ENCODE results near the gene SENP7.

SENP7 gene

GRCh38 chr3:101362406-101362805 is 150.6 kb downstream of the SENP7 start:
- in situ Hi-C loops (cut with MboI; ENCODE audit: low sequenced_read_pairs, unreplicated experiment), result no loop called here
- DNase-seq (ENCODE audit: low spot score), result no peak
- TF ChIP-seq, protein P1, sequence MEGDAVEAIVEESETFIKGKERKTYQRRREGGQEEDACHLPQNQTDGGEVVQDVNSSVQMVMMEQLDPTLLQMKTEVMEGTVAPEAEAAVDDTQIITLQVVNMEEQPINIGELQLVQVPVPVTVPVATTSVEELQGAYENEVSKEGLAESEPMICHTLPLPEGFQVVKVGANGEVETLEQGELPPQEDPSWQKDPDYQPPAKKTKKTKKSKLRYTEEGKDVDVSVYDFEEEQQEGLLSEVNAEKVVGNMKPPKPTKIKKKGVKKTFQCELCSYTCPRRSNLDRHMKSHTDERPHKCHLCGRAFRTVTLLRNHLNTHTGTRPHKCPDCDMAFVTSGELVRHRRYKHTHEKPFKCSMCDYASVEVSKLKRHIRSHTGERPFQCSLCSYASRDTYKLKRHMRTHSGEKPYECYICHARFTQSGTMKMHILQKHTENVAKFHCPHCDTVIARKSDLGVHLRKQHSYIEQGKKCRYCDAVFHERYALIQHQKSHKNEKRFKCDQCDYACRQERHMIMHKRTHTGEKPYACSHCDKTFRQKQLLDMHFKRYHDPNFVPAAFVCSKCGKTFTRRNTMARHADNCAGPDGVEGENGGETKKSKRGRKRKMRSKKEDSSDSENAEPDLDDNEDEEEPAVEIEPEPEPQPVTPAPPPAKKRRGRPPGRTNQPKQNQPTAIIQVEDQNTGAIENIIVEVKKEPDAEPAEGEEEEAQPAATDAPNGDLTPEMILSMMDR (IDR thresholded peaks at IDR 0.05; ENCODE audit: borderline replicate concordance, control extremely low read depth, extremely low read depth, insufficient read depth, missing control alignments), result no peak

GRCh38 chr3:101351829-101352228 is 161.2 kb downstream of the SENP7 start:
- TF ChIP-seq, protein P1 (IDR thresholded peaks at IDR 0.05; ENCODE audit: borderline replicate concordance, control extremely low read depth, extremely low read depth, insufficient read depth, missing control alignments), result no peak
- no peak for DNase-seq (ENCODE audit: low spot score)
- in situ Hi-C loops (cut with MboI; ENCODE audit: low sequenced_read_pairs, unreplicated experiment), result no loop called here

DNA sequence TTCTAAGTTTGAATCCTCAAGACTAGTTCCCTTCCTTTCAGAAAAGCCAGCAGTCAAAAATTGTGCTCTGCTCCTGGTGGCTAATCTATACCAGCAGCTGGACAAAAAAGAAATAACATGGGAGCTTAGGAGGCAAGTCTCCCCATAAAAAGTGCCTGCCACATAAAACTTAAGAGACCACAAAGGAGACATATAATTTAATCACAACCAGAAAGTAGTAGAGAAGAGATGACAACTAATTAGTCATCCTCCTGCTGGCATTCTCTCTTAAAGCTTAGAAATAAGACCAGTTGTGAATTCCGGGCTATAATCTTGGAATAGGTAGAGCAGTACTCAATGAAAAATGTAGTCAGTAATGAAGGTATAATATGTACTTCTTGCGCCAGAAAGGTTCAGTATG is 172.4 kb downstream of the SENP7 start:
- in situ Hi-C loops (cut with MboI; ENCODE audit: low sequenced_read_pairs, unreplicated experiment), result no loop called here
- TF ChIP-seq, protein P1 (IDR thresholded peaks at IDR 0.05; ENCODE audit: borderline replicate concordance, control extremely low read depth, extremely low read depth, insufficient read depth, missing control alignments), result no peak

GRCh38 chr3:101333883-101334282 is 179.1 kb downstream of the SENP7 start:
- DNase-seq (ENCODE audit: low spot score), result no peak
- TF ChIP-seq, protein P1 (IDR thresholded peaks at IDR 0.05; ENCODE audit: borderline replicate concordance, control extremely low read depth, extremely low read depth, insufficient read depth, missing control alignments), result no peak
- in situ Hi-C loops (cut with MboI; ENCODE audit: low sequenced_read_pairs, unreplicated experiment), result no loop called here

More for the DNA sequence above, 172.4 kb downstream of the SENP7 start:
- no peak for DNase-seq (ENCODE audit: low spot score)

DNA sequence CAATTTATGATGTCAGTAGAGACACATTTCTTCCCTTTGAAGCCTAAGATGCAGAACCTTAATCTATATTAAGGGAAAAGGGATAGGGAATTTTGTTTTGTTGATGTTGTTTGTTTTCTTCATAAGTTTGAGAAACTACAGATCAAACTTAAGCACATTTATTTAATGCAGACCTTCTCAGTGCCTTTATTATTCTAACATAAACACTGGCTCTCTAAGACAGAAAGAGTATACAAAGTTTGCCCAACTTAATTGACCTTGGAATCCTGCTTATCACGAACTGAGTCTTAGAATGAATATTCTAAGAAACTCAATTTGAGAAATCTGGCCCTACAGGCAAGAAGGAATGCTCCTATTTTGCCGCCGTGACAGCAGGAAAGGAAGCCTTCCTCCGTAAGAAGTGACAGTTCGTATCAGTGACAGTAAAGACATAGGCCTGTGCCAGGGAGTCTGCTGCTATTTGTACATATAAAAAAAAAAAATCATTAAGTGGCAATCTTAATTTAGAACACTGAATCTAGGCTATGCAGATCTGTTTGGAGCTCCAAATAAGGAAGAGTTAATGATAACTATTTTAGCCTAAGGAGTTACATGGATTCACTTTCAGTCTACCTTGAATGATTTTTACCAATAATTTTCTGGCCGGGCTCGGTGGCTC is 183.9 kb downstream of the SENP7 start:
- no peak for DNase-seq (ENCODE audit: low spot score)
- TF ChIP-seq, protein P1 (IDR thresholded peaks at IDR 0.05; ENCODE audit: borderline replicate concordance, control extremely low read depth, extremely low read depth, insufficient read depth, missing control alignments), result no peak
- in situ Hi-C loops (cut with MboI; ENCODE audit: low sequenced_read_pairs, unreplicated experiment), result no loop called here

DNA sequence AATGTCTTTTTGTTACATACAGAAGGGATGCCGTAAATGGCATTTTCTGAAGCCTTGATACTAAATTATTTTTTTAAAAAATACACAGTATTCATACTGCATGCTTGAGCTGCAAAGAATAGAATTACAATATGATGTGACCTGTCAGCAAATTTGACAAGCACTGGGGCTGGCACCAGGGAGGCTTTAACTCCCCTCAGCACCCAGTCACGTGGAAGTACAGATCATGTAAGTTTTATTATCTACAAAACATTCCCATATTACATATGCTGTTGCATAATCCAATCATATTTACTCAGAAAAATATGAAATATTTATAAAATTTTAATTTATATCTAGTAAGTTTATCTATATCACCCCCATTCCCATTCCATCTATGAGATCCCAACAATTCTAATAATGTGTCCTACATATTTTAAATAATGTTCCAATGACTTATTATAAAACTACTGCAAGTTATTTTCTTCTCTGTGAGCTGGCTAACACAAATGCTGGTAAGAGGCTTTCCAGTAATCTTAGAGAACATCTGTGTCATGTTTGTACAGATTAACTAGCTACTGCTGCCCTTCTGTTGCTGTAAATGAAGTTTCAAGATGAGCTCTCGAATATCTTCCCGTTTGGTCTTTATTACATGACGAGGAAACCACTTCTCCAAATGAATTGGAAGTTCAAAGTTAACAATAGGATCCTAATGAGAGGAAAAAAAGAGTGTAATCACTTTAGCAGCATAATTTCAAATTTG is 187.4 kb downstream of the SENP7 start:
- TF ChIP-seq, protein P1 (IDR thresholded peaks at IDR 0.05; ENCODE audit: borderline replicate concordance, control extremely low read depth, extremely low read depth, insufficient read depth, missing control alignments), result no peak
- in situ Hi-C loops (cut with MboI; ENCODE audit: low sequenced_read_pairs, unreplicated experiment), result no loop called here
- no peak for DNase-seq (ENCODE audit: low spot score)

Measured in GM13976 (cell line).